ENCODE measurements around the gene ARMC12.

The ARMC12 gene

DNA sequence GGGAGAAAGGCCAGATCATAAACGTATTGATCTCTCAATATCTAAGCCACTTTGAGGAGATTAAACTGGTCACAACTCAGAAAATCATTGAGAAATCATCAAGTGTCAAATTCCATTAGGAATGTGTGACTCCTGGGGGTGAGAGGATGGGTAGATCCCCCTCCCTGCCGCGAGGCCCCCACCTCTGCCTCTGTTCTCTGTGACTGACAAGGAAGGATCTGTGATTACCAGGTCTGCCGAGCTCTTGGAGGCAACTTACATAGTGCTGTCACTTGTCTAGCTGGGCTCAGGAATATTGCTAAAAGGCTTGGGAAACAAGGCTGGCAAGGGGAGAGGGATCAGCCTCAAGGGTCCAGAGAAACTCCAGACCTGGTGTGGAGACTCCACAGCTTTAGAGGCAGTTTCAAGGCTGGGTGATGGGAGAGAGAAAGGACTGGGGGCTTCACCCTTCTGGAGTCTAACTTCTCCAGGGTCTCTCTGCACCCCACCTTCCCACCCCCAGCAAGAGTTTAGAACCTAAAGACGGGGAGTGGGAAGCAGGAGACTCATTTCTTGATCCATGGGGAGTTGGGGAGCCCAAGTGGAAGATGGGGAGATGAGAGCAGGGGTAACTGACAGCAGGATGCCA is 11.6 kb upstream of the ARMC12 start:
- peaks cover 5% of the 10 kb centered on the region; the same call in 1 of the 2 replicates for H3F3A ChIP-seq (ENCODE audit: insufficient read depth, low read length)
- no peak overlapping the region for H3K9ac ChIP-seq (ENCODE audit: low read length)
- H3K27ac ChIP-seq (ENCODE audit: low read depth, low read length, poor library complexity, severe bottlenecking), result peak overlapping the region; percentile 97
- no peaks in the 10 kb centered on the region for H3K9me2 ChIP-seq (ENCODE audit: low read depth, low read length)
- H2AFZ ChIP-seq (ENCODE audit: low read length), result no peak overlapping the region
- H4K20me1 ChIP-seq (ENCODE audit: insufficient read depth, low read length), result no peaks in the 10 kb centered on the region
- no peaks in the 10 kb centered on the region for H3K36me3 ChIP-seq (ENCODE audit: insufficient read depth, low read length)
- no peak overlapping the region for H3K4me3 ChIP-seq (ENCODE audit: low read depth, low read length, poor library complexity, severe bottlenecking)
- H3K27me3 ChIP-seq (ENCODE audit: insufficient read depth, low read length), result no peaks in the 10 kb centered on the region
- H3K9me3 ChIP-seq (ENCODE audit: low read length), result no peaks in the 10 kb centered on the region
- H3K4me1 ChIP-seq (ENCODE audit: insufficient read depth, low read length, severe bottlenecking), result peaks cover 84% of the 10 kb centered on the region
- no peak overlapping the region for H3K4me2 ChIP-seq (ENCODE audit: low read length)
- no peak for TF ChIP-seq CTCF (IDR thresholded peaks at IDR 0.05; ENCODE audit: low read length)
- TF ChIP-seq EZH2 (IDR thresholded peaks at IDR 0.05; ENCODE audit: borderline replicate concordance, low read length), result no peak
- H3K79me2 ChIP-seq (ENCODE audit: insufficient read depth, low read length), result no peaks in the 10 kb centered on the region

- Histone ChIP-seq H3K4me2 (ENCODE audit: low read length) (peak overlapping the region; percentile 68; the same call in 1 of the 2 replicates), H3K9me3 (ENCODE audit: low read length) (no peaks in the 10 kb centered on the region), H3K36me3 (ENCODE audit: insufficient read depth, low read length) (no peaks in the 10 kb centered on the region), H2AFZ (ENCODE audit: low read length) (no peak overlapping the region), H3K27ac (ENCODE audit: low read depth, low read length, poor library complexity, severe bottlenecking) (peak overlapping the region; percentile 97), H3K79me2 (ENCODE audit: insufficient read depth, low read length) (no peaks in the 10 kb centered on the region), H3K27me3 (ENCODE audit: insufficient read depth, low read length) (no peaks in the 10 kb centered on the region), H4K20me1 (ENCODE audit: insufficient read depth, low read length) (no peaks in the 10 kb centered on the region), H3K9me2 (ENCODE audit: low read depth, low read length) (no peaks in the 10 kb centered on the region), H3F3A (ENCODE audit: insufficient read depth, low read length) (peaks cover 5% of the 10 kb centered on the region; the same call in 1 of the 2 replicates), H3K4me1 (ENCODE audit: insufficient read depth, low read length, severe bottlenecking) (peaks cover 84% of the 10 kb centered on the region), H3K9ac (ENCODE audit: low read length) (no peak overlapping the region; the same call in 1 of the 2 replicates), H3K4me3 (ENCODE audit: low read depth, low read length, poor library complexity, severe bottlenecking) (no peak overlapping the region)
- TF ChIP-seq EZH2 (IDR thresholded peaks at IDR 0.05; ENCODE audit: borderline replicate concordance, low read length) (no peak), CTCF (IDR thresholded peaks at IDR 0.05; ENCODE audit: low read length) (no peak)
Observed at GRCh38 chr6:35725721-35726438, 11.0 kb upstream of the ARMC12 start.

- no peaks in the 10 kb centered on the region for H3K9me2 ChIP-seq (ENCODE audit: low read depth, low read length)
- peaks cover 5% of the 10 kb centered on the region; the same call in 1 of the 2 replicates for H3F3A ChIP-seq (ENCODE audit: insufficient read depth, low read length)
Observed at GRCh38 chr6:35727231-35727934, 9.4 kb upstream of the ARMC12 start.

More at GRCh38 chr6:35727231-35727934, 9.4 kb upstream of the ARMC12 start:
- H3K4me1 ChIP-seq (ENCODE audit: insufficient read depth, low read length, severe bottlenecking), result peaks cover 80% of the 10 kb centered on the region
- no peaks in the 10 kb centered on the region for H3K36me3 ChIP-seq (ENCODE audit: insufficient read depth, low read length)
- no peak overlapping the region for H2AFZ ChIP-seq (ENCODE audit: low read length)
- H3K27ac ChIP-seq (ENCODE audit: low read depth, low read length, poor library complexity, severe bottlenecking), result peak overlapping the region; percentile 97
- H3K4me3 ChIP-seq (ENCODE audit: low read depth, low read length, poor library complexity, severe bottlenecking), result peak overlapping the region; percentile 57
- H3K9me3 ChIP-seq (ENCODE audit: low read length), result no peaks in the 10 kb centered on the region
- no peaks in the 10 kb centered on the region for H3K79me2 ChIP-seq (ENCODE audit: insufficient read depth, low read length)
- TF ChIP-seq CTCF (IDR thresholded peaks at IDR 0.05; ENCODE audit: low read length) (no peak), EZH2 (IDR thresholded peaks at IDR 0.05; ENCODE audit: borderline replicate concordance, low read length) (no peak)
- H3K9ac ChIP-seq (ENCODE audit: low read length), result peak overlapping the region; percentile 76
- no peaks in the 10 kb centered on the region for H4K20me1 ChIP-seq (ENCODE audit: insufficient read depth, low read length)
- no peaks in the 10 kb centered on the region for H3K27me3 ChIP-seq (ENCODE audit: insufficient read depth, low read length)
- peak overlapping the region; percentile 68 for H3K4me2 ChIP-seq (ENCODE audit: low read length)
